Stomach (tissue), 4 donors: ENCODE results near the gene OTULIN.

ENCODE experiments used
- EP300 ChIP-seq: sonication (generic); formaldehyde crosslinking; IDR thresholded peaks from one replicate; pipeline ENCODE4 v1.6.1; 2017; ENCODE audit warnings: antibody characterized with exemption
- POLR2A ChIP-seq, 4 donors: fragments of 450-650 bp; IDR thresholded peaks; one replicate each; pipeline ENCODE4 v1.6.1; 2016; ENCODE audit warnings: antibody characterized with exemption in 4 of 4, control low read depth in 2 of 4, mild to moderate bottlenecking in 1 of 4, moderate library complexity in 1 of 4

- TF ChIP-seq POLR2A (IDR thresholded peaks at IDR 0.05) (no peak), EP300 (no peak)
Observed at GRCh38 chr5:14715481-14715880, 51.0 kb downstream of the OTULIN start.
